ENCODE data around the gene CHST8.
"Not testable (repeated sequence)": the region's sequence is repeated elsewhere in the genome, so short reads cannot be mapped to it uniquely, and the experiment has no call there.

- TF ChIP-seq CTCF (IDR thresholded peaks at IDR 0.05; ENCODE audit: borderline replicate concordance, extremely low read depth, low read length, poor library complexity, severe bottlenecking); EZH2 (IDR thresholded peaks at IDR 0.05; ENCODE audit: borderline replicate concordance, low read depth, low read length, severe bottlenecking): not testable (repeated sequence)
These were observed 41.6 kb downstream of the CHST8 start for GRCh38 chr19:33663316-33663715.
